Upper lobe of left lung (tissue), 6 donors: ENCODE measurements around the gene AJAP1. TPM values are rescaled to one million over a fixed set of nuclear protein-coding genes. Genes with fewer than 3 reads are reported as not detected.
A peak's percentile ranks its signal among the peaks of the same experiment; 100 is the strongest.
"Not testable (repeated sequence)": the region's sequence is repeated elsewhere in the genome, so short reads cannot be mapped to it uniquely, and the experiment has no call there.

ENCODE experiments used
- ATAC-seq, 2 donors: fragments of 200-7000 bp; cut with Tn5 transposase; one replicate each; pipeline ENCODE4 v1.9.1; 2022; ENCODE audit warnings: mild to moderate bottlenecking in 2 of 2, moderate library complexity in 2 of 2; ENCODE audit not compliant: low FRiP score in 2 of 2
- DNase-seq, 2 donors: peaks; one replicate each; pipeline ENCODE4 v3.0.0-alpha.2; 2019 to 2020
- H3K27ac ChIP-seq, 4 donors: fragments of 200-600 bp; sonication (generic); one replicate each; pipeline ENCODE4 v1.5.1; 2016 to 2019
- H3K27me3 ChIP-seq, 4 donors: fragments of 200-600 bp; sonication (generic); one replicate each; pipeline ENCODE4 v1.5.1; 2017 to 2019
- H3K36me3 ChIP-seq, 4 donors: fragments of 200-600 bp; sonication (generic); one replicate each; pipeline ENCODE4 v1.5.1; 2016 to 2019
- H3K4me1 ChIP-seq, 4 donors: fragments of 200-600 bp; sonication (generic); one replicate each; pipeline ENCODE4 v1.5.1; 2018 to 2019
- H3K4me3 ChIP-seq, 4 donors: fragments of 200-600 bp; sonication (generic); one replicate each; pipeline ENCODE4 v1.5.1; 2017 to 2019; ENCODE audit warnings: mild to moderate bottlenecking in 2 of 4, moderate library complexity in 1 of 4
- H3K9me3 ChIP-seq, 4 donors: fragments of 200-600 bp; sonication (generic); one replicate each; pipeline ENCODE4 v1.5.1; 2018 to 2019
- CTCF ChIP-seq, 6 experiments: fragments of 450-650 bp in 4 of 6; fragments of 200-600 bp in 2 of 6; sonication (generic) in 2 of 6; IDR thresholded peaks; one replicate each; pipeline ENCODE4 v1.5.1; 2016 to 2019; ENCODE audit warnings: antibody characterized with exemption in 6 of 6
- EP300 ChIP-seq, 4 donors: sonication (generic); formaldehyde crosslinking; IDR thresholded peaks; one replicate each; pipeline ENCODE4 v1.5.1; 2017; ENCODE audit warnings: antibody characterized with exemption in 4 of 4, control low read depth in 2 of 4
- POLR2A ChIP-seq, 4 donors: fragments of 450-650 bp; IDR thresholded peaks; one replicate each; pipeline ENCODE4 v1.5.1; 2016 to 2017; ENCODE audit warnings: antibody characterized with exemption in 4 of 4, mild to moderate bottlenecking in 2 of 4
- POLR2AphosphoS5 ChIP-seq, 2 donors: sonication (generic); formaldehyde crosslinking; IDR thresholded peaks; one replicate each; pipeline ENCODE4 v1.5.1; 2017; ENCODE audit warnings: antibody characterized with exemption in 2 of 2
- WGBS, 2 donors: methylation state at CpG; one replicate each; pipeline ENCODE4 v1.1.5; 2017 to 2018; 5-methylcytosine and 5-hydroxymethylcytosine counted together
- total RNA-seq, 6 donors: library from RNA; depleted of rRNA in 4 of 6; stranded (reverse); fragments of >200 nt in 4 of 6; gene quantifications; one replicate each; pipeline versions ENCODE4 v1.1.0 to v1.2.1, GENCODE V29; 2016 to 2021
- donor health status: DM: no; HTN: no; CAD: no; lungs with moderate emphysema.
- donor health status: DM: no; HTN: yes; CAD: no; lungs with severe emphysema.

Gene AJAP1
- total RNA-seq, 6 donors from 2014 or later: 0.54 to 4.6 (median 2.9) TPM

GRCh38 chr1:4616831-4617465, 37.5 kb upstream of the AJAP1 start:
- Histone ChIP-seq H3K27ac (no peak overlapping the region), H3K36me3 (no peaks in the 10 kb centered on the region), H3K27me3 (no peaks in the 10 kb centered on the region), H3K4me3 (no peak overlapping the region), H3K9me3 (no peaks in the 10 kb centered on the region), H3K4me1 (no peaks in the 10 kb centered on the region)
- ATAC-seq (no peak), DNase-seq (no peak)
- 88 to 89% methylated on average over 16 to 17 of the region's 18 CpGs for WGBS, 2 donors
- TF ChIP-seq POLR2A (IDR thresholded peaks at IDR 0.05) (no peak), POLR2AphosphoS5 (IDR thresholded peaks at IDR 0.05) (no peak), CTCF (IDR thresholded peaks at IDR 0.05) (no peak), EP300 (IDR thresholded peaks at IDR 0.05) (no peak)

- Histone ChIP-seq H3K27ac (no peak overlapping the region), H3K4me1 (no peaks in the 10 kb centered on the region), H3K9me3 (no peaks in the 10 kb centered on the region), H3K4me3 (no peak overlapping the region), H3K36me3 (no peaks in the 10 kb centered on the region), H3K27me3 (no peaks in the 10 kb centered on the region)
- TF ChIP-seq POLR2A (IDR thresholded peaks at IDR 0.05): no peak
- TF ChIP-seq EP300 (IDR thresholded peaks at IDR 0.05): no peak
- TF ChIP-seq POLR2AphosphoS5 (IDR thresholded peaks at IDR 0.05): no peak
- no peak for TF ChIP-seq CTCF (IDR thresholded peaks at IDR 0.05)
- ATAC-seq (peak in 1 of 2 donors; percentile 47), DNase-seq (no peak)
- WGBS, 2 donors: 88% methylated on average over 6 of the region's 6 CpGs; no CpG with 5 or more reads in 1 of the 2 donors
These were observed 36.9 kb upstream of the AJAP1 start for GRCh38 chr1:4617506-4617905.

GRCh38 chr1:4618827-4619226, 35.6 kb upstream of the AJAP1 start:
- H3K36me3 ChIP-seq, H3K9me3 ChIP-seq, H3K27ac ChIP-seq, H3K4me3 ChIP-seq, DNase-seq, ATAC-seq, H3K4me1 ChIP-seq, H3K27me3 ChIP-seq: not testable (repeated sequence)
- 89 to 95% methylated on average over 3 of the region's 3 CpGs for WGBS, 2 donors

GRCh38 chr1:4621646-4622045, 32.8 kb upstream of the AJAP1 start:
- Histone ChIP-seq H3K9me3 (no peaks in the 10 kb centered on the region), H3K4me3 (no peak overlapping the region), H3K4me1 (no peaks in the 10 kb centered on the region), H3K27ac (no peak overlapping the region), H3K36me3 (no peaks in the 10 kb centered on the region), H3K27me3 (no peaks in the 10 kb centered on the region)
- ATAC-seq: no peak
- no peak for DNase-seq
- WGBS, 2 donors: 54 to 57% methylated on average over 5 of the region's 5 CpGs
- no peak for TF ChIP-seq POLR2A (IDR thresholded peaks at IDR 0.05)

- ATAC-seq (no peak), DNase-seq (no peak)
- H3K27me3 ChIP-seq: no peaks in the 10 kb centered on the region
- no peak overlapping the region for H3K27ac ChIP-seq
- TF ChIP-seq POLR2AphosphoS5 (IDR thresholded peaks at IDR 0.05): no peak
- TF ChIP-seq CTCF (IDR thresholded peaks at IDR 0.05): no peak
- no peak for TF ChIP-seq POLR2A (IDR thresholded peaks at IDR 0.05)
- TF ChIP-seq EP300 (IDR thresholded peaks at IDR 0.05): no peak
- no peak overlapping the region for H3K4me3 ChIP-seq
- H3K36me3 ChIP-seq: no peaks in the 10 kb centered on the region
- 88 to 91% methylated on average over 9 to 10 of the region's 10 CpGs for WGBS, 2 donors
- H3K9me3 ChIP-seq: no peaks in the 10 kb centered on the region
- no peaks in the 10 kb centered on the region for H3K4me1 ChIP-seq
These were observed 31.6 kb upstream of the AJAP1 start for GRCh38 chr1:4622821-4623220.

GRCh38 chr1:4624141-4624715, 30.2 kb upstream of the AJAP1 start:
- H3K27me3 ChIP-seq: no peaks in the 10 kb centered on the region
- WGBS, 2 donors: 91% methylated on average over 5 to 10 of the region's 10 CpGs
- H3K36me3 ChIP-seq: no peaks in the 10 kb centered on the region
- H3K4me1 ChIP-seq: no peaks in the 10 kb centered on the region
- ATAC-seq (no peak), DNase-seq (no peak)
- H3K27ac ChIP-seq: no peak overlapping the region
- TF ChIP-seq POLR2A (IDR thresholded peaks at IDR 0.05): no peak
- TF ChIP-seq POLR2AphosphoS5 (IDR thresholded peaks at IDR 0.05): no peak
- TF ChIP-seq EP300 (IDR thresholded peaks at IDR 0.05): no peak
- TF ChIP-seq CTCF (IDR thresholded peaks at IDR 0.05): no peak
- no peak overlapping the region for H3K4me3 ChIP-seq
- no peaks in the 10 kb centered on the region for H3K9me3 ChIP-seq
